Body of pancreas (tissue), 4 donors: ENCODE measurements around the gene RAB30.

ENCODE experiments used
- POLR2A ChIP-seq, 3 donors: fragments of 450-650 bp; IDR thresholded peaks; one replicate each; pipeline ENCODE4 v1.6.1; 2016; ENCODE audit warnings: antibody characterized with exemption in 3 of 3, mild to moderate bottlenecking in 2 of 3
- TF ChIP-seq, protein P1 (sequence below), 7 experiments: fragments of 450-650 bp in 4 of 7; fragments of 200-600 bp in 3 of 7; sonication (generic) in 3 of 7; IDR thresholded peaks; one replicate each; pipeline ENCODE4 v1.5.1; 2016 to 2019; ENCODE audit warnings: antibody characterized with exemption in 7 of 7

DNA sequence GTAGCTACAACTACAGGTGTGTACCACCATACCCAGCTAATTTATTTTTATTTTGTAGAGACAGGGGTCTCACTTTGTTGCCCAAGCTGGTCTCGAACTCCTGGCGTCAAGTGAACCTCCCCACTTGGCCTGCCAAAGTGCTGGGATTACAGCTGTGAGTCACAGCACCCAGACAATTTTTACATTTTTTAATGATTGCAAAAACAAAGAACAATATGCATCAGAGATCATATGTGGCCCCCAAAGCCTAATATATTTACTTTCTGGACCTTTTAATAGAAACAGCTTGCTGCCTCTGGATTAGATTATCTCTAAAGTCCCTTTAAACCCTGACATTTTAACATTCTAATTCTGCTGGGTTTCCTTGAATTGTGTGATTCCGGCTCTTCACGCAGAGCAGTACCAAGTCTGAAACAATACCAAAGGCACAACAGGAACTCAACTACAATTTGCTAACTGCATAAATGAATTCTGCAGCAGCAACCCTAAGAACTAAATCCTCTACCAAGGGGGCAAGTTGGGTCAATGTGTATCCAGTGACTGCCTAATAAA is 25.0 kb downstream of the RAB30 start:
- TF ChIP-seq POLR2A (IDR thresholded peaks at IDR 0.05): no peak
- TF ChIP-seq, protein P1, sequence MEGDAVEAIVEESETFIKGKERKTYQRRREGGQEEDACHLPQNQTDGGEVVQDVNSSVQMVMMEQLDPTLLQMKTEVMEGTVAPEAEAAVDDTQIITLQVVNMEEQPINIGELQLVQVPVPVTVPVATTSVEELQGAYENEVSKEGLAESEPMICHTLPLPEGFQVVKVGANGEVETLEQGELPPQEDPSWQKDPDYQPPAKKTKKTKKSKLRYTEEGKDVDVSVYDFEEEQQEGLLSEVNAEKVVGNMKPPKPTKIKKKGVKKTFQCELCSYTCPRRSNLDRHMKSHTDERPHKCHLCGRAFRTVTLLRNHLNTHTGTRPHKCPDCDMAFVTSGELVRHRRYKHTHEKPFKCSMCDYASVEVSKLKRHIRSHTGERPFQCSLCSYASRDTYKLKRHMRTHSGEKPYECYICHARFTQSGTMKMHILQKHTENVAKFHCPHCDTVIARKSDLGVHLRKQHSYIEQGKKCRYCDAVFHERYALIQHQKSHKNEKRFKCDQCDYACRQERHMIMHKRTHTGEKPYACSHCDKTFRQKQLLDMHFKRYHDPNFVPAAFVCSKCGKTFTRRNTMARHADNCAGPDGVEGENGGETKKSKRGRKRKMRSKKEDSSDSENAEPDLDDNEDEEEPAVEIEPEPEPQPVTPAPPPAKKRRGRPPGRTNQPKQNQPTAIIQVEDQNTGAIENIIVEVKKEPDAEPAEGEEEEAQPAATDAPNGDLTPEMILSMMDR (IDR thresholded peaks at IDR 0.05): no peak
